Hepatocyte (in vitro differentiated cells): Measurements from ENCODE around the gene SREK1IP1.

Experiments used
- EZH2 ChIP-seq: fragments of 200-600 bp; sonication (generic); IDR thresholded peaks from 2 replicates; pipeline ENCODE4 v1.6.1; 2016; ENCODE audit warnings: antibody characterized with exemption, mild to moderate bottlenecking, borderline replicate concordance
- EZH2phosphoT487 ChIP-seq: fragments of 200-600 bp; sonication (generic); IDR thresholded peaks from one replicate; pipeline ENCODE4 v1.6.1; 2018; ENCODE audit warnings: antibody characterized with exemption, mild to moderate bottlenecking, low read depth, moderate library complexity; ENCODE audit not compliant: unreplicated experiment, severe bottlenecking
- TF ChIP-seq, protein P1 (sequence below): fragments of 200-600 bp; sonication (generic); IDR thresholded peaks from 2 replicates; pipeline ENCODE4 v1.5.1; 2016; ENCODE audit warnings: antibody characterized with exemption, mild to moderate bottlenecking; ENCODE audit not compliant: poor library complexity

DNA sequence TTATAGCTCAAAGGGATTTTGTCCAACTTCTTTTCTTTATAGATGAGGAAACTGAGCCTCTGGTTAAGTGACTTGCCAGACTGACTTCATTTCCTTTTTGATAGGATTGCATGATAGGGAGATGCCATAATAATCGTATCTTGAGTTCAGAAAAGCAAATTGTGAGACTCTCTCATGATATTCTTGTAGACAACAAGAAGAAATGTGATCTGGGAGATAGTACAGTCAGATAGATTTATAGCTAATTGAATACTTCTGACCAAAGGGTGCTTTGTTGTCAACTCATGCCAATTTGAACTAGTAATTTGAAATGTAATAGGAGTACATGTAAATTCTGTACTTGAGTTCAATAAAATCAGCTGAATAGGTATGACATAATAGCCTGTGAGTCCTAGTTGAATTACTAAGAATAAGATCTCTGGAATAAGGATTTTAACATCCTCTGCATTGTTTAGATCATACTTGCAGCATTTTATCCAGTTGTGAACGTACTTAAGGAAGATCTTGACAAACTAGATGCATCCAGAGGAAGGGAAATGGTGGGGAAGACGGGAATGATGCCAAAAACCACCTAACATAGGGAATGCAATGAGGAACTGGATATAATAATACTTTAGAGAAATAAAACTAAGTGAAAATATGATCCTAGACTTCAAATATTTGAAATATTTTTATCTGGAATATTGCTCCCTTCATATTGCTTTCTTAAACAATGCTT, 25.7 kb upstream of the SREK1IP1 start:
- TF ChIP-seq, protein P1, sequence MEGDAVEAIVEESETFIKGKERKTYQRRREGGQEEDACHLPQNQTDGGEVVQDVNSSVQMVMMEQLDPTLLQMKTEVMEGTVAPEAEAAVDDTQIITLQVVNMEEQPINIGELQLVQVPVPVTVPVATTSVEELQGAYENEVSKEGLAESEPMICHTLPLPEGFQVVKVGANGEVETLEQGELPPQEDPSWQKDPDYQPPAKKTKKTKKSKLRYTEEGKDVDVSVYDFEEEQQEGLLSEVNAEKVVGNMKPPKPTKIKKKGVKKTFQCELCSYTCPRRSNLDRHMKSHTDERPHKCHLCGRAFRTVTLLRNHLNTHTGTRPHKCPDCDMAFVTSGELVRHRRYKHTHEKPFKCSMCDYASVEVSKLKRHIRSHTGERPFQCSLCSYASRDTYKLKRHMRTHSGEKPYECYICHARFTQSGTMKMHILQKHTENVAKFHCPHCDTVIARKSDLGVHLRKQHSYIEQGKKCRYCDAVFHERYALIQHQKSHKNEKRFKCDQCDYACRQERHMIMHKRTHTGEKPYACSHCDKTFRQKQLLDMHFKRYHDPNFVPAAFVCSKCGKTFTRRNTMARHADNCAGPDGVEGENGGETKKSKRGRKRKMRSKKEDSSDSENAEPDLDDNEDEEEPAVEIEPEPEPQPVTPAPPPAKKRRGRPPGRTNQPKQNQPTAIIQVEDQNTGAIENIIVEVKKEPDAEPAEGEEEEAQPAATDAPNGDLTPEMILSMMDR, result no peak
- TF ChIP-seq EZH2 (no peak), EZH2phosphoT487 (no peak)
